Ascending aorta (tissue), 2 donors: ENCODE measurements around the gene OMD. TPM values are rescaled to one million over a fixed set of nuclear protein-coding genes. Genes with fewer than 3 reads are reported as not detected.

ENCODE experiments used
- DNase-seq, 2 donors: peaks; one replicate each; pipeline ENCODE4 v3.0.0-alpha.2; 2019; ENCODE audit warnings: low spot score in 2 of 2
- H3K27ac ChIP-seq, 2 donors: fragments of 200-600 bp; sonication (generic); one replicate each; pipeline ENCODE4 v1.5.1; 2016 to 2017; ENCODE audit warnings: mild to moderate bottlenecking in 1 of 2
- H3K27me3 ChIP-seq: fragments of 200-600 bp; sonication (generic); one replicate; pipeline ENCODE4 v1.5.1; 2017
- H3K36me3 ChIP-seq, 2 donors: fragments of 200-600 bp; sonication (generic); one replicate each; pipeline ENCODE4 v1.5.1; 2016
- H3K4me1 ChIP-seq, 2 donors: fragments of 200-600 bp; sonication (generic); one replicate each; pipeline ENCODE4 v1.5.1; 2016 to 2017; ENCODE audit warnings: mild to moderate bottlenecking in 1 of 2
- H3K4me3 ChIP-seq, 2 donors: fragments of 200-600 bp; sonication (generic); one replicate each; pipeline ENCODE4 v1.5.1; 2016 to 2017; ENCODE audit warnings: mild to moderate bottlenecking in 1 of 2
- H3K9me3 ChIP-seq, 2 donors: fragments of 200-600 bp; sonication (generic); one replicate each; pipeline ENCODE4 v1.5.1; 2016
- CTCF ChIP-seq, 3 experiments: fragments of 200-600 bp in 2 of 3; fragments of 450-650 bp in 1 of 3; sonication (generic) in 2 of 3; IDR thresholded peaks; one replicate each; pipeline ENCODE4 v1.5.1; 2016 to 2019; ENCODE audit warnings: antibody characterized with exemption in 3 of 3, mild to moderate bottlenecking in 1 of 3, moderate library complexity in 1 of 3
- intact Hi-C: fragments of 100-400 bp; cut with DNase I; formaldehyde crosslinking; loops from one replicate; pipeline ENCODE4 v1.15.1; 2023
- total RNA-seq: library from RNA; depleted of rRNA; stranded (reverse); fragments of >200 nt; gene quantifications from one replicate; pipeline ENCODE4 v1.1.0, GENCODE V29; 2016

Gene OMD
- total RNA-seq, 1 donor from 2014 or later = 36.2 TPM

DNA sequence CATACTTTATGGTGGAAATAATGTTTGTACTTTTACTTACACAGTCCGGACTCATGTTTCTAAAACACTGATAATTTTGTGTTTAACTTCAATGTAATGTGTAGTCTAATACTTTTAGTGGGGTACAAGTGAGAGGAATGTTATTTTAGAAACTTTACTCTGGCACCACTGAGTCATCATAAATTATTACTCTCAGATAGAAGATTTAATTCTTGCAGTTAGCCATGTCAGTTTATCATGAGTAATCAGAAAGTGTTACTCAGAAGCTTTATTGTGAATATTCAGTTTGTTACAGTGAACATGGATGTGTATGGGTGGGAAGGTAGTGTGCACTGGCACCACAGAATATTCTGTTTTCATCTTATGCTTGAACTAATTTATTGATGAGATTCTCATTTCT, 39.9 kb downstream of the OMD start:
- Histone ChIP-seq H3K36me3 (peaks cover 0 to 9% of the 10 kb centered on the region in 2 donors), H3K27me3 (no peaks in the 10 kb centered on the region), H3K4me1 (peaks cover 0 to 21% of the 10 kb centered on the region in 2 donors), H3K27ac (peak overlapping the region; percentile 83 to 87), H3K4me3 (peak overlapping the region in 1 of 2 donors; percentile 12), H3K9me3 (no peaks in the 10 kb centered on the region)
- DNase-seq = no peak
- TF ChIP-seq CTCF (IDR thresholded peaks at IDR 0.05) = no peak
- intact Hi-C loops = no loop called here

DNA sequence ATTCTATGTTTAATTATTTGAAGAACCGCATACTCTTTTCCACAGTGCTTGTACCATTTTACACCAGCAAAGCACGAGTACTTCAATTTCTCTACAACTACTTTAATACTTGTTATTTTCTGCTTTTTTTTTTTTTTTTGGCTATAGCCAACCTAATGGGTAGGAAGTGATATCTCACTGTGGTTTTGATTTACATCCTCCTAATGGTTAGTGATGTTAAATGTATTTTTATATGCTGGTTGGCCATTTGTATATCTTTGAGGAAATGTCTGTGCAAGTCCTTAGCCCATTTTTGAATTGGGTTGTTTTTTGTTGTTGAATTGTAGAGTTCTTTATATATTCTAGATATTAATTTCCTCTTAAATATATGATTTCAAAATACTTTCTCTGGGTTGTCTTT, 42.5 kb downstream of the OMD start:
- Histone ChIP-seq H3K36me3 (peaks cover 0 to 3% of the 10 kb centered on the region in 2 donors), H3K4me1 (peaks cover 0 to 17% of the 10 kb centered on the region in 2 donors), H3K4me3 (no peak overlapping the region), H3K27me3 (no peaks in the 10 kb centered on the region), H3K9me3 (no peaks in the 10 kb centered on the region), H3K27ac (no peak overlapping the region)
- intact Hi-C loops = no loop called here
- no peak for DNase-seq
- no peak for TF ChIP-seq CTCF (IDR thresholded peaks at IDR 0.05)

- no peaks in the 10 kb centered on the region for H3K9me3 ChIP-seq
- no peak overlapping the region for H3K4me3 ChIP-seq
- no peak for DNase-seq
- no peaks in the 10 kb centered on the region for H3K36me3 ChIP-seq
- no peaks in the 10 kb centered on the region for H3K27me3 ChIP-seq
- H3K27ac ChIP-seq = no peak overlapping the region
- TF ChIP-seq CTCF (IDR thresholded peaks at IDR 0.05) = no peak
- peaks cover 0 to 8% of the 10 kb centered on the region in 2 donors for H3K4me1 ChIP-seq
- intact Hi-C loops = no loop called here
These were observed 43.7 kb downstream of the OMD start for GRCh38 chr9:92380603-92381002.

DNA sequence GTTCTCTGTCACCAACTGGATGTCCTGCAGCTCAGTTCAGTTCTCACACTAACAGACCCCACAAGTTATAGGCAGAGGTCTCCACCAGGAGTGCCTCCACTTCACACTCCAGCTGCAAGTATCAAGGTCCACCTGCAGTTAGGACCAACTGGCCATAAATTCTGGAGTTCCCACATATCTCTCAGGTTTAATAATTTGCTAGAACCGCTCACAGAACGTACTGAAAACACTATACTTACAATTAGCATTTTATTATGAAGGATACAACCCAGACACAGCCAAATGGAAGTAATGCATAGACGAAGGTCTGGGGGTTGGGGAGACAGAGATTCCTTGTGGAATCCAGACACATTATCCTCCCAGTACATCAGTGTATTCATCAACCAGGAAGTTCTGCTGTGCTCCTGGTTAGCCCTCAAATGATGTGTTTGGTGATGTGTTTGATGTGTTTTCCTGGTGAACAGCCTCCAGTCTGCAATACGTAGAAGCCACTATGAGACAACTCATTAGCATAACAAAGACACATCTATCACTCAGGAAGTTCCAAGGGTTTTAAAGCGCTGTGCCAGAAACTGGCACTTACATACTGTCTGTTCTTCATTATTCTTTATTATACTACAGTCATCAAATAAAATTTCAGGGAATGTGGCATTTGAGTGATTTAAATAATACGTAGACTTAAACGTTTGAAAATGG, 45.3 kb downstream of the OMD start:
- H3K36me3 ChIP-seq = no peaks in the 10 kb centered on the region
- no peak for TF ChIP-seq CTCF (IDR thresholded peaks at IDR 0.05)
- no peak for DNase-seq
- H3K4me3 ChIP-seq = no peak overlapping the region
- no peaks in the 10 kb centered on the region for H3K9me3 ChIP-seq
- intact Hi-C loops = no loop called here
- H3K27ac ChIP-seq = no peak overlapping the region
- H3K27me3 ChIP-seq = no peaks in the 10 kb centered on the region
- peaks cover 0 to 3% of the 10 kb centered on the region in 2 donors for H3K4me1 ChIP-seq

- H3K27me3 ChIP-seq = no peaks in the 10 kb centered on the region
- DNase-seq = no peak
- no peak overlapping the region for H3K27ac ChIP-seq
- H3K36me3 ChIP-seq = no peaks in the 10 kb centered on the region
- peaks cover 0 to 11% of the 10 kb centered on the region in 2 donors for H3K9me3 ChIP-seq
- no peak for TF ChIP-seq CTCF (IDR thresholded peaks at IDR 0.05)
- no peaks in the 10 kb centered on the region for H3K4me1 ChIP-seq
- intact Hi-C loops = no loop called here
- no peak overlapping the region for H3K4me3 ChIP-seq
These were observed 46.4 kb downstream of the OMD start for GRCh38 chr9:92377876-92378275.
